ENCODE results near the gene PIGM. TPM values are rescaled to one million over a fixed set of nuclear protein-coding genes. Genes with fewer than 3 reads are reported as not detected.

The PIGM gene
- total and polyA plus RNA-seq, 12 donors, result 3.0 to 9.4 (median 7.3) TPM

DNA sequence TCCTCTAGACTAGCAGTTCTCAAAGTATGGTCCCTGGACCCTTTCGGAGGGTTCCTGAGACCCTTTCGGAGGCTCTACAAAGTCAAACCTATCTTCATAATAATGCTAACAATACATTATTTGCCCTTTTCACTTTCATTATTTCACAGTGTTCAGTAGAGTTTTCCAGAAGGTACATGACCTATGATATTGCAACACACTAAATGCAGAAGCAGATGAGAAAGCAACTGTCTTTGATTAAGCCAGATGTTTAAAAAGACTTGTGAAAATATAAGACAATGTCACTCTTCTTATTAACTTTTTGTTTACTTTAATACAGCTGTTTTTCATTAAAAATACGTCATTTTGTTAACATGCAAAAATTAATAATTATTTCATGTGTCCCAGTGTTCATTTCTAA, 32.4 kb upstream of the PIGM start:
- no peak overlapping the region for H3K27ac ChIP-seq
- TF ChIP-seq POLR2A (IDR thresholded peaks at IDR 0.05), result no peak
- TF ChIP-seq, protein P1, sequence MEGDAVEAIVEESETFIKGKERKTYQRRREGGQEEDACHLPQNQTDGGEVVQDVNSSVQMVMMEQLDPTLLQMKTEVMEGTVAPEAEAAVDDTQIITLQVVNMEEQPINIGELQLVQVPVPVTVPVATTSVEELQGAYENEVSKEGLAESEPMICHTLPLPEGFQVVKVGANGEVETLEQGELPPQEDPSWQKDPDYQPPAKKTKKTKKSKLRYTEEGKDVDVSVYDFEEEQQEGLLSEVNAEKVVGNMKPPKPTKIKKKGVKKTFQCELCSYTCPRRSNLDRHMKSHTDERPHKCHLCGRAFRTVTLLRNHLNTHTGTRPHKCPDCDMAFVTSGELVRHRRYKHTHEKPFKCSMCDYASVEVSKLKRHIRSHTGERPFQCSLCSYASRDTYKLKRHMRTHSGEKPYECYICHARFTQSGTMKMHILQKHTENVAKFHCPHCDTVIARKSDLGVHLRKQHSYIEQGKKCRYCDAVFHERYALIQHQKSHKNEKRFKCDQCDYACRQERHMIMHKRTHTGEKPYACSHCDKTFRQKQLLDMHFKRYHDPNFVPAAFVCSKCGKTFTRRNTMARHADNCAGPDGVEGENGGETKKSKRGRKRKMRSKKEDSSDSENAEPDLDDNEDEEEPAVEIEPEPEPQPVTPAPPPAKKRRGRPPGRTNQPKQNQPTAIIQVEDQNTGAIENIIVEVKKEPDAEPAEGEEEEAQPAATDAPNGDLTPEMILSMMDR (IDR thresholded peaks at IDR 0.05), result no peak
- H3K27me3 ChIP-seq, result peaks cover 9% of the 10 kb centered on the region
- H3K4me3 ChIP-seq, result no peak overlapping the region
- WGBS, 4 donors, result 80 to 88% (median 85%) methylated on average over 3 of the region's 3 CpGs
- H3K36me3 ChIP-seq (replicated peaks in 1 of 2), result no peaks in the 10 kb centered on the region
- DNase-seq, result no peak
- intact Hi-C loops (cut with DNase I), result no loop called here
- no peaks in the 10 kb centered on the region for H3K4me1 ChIP-seq (replicated peaks in 1 of 2)
- no peaks in the 10 kb centered on the region for H3K9me3 ChIP-seq (replicated peaks in 1 of 3)

DNA sequence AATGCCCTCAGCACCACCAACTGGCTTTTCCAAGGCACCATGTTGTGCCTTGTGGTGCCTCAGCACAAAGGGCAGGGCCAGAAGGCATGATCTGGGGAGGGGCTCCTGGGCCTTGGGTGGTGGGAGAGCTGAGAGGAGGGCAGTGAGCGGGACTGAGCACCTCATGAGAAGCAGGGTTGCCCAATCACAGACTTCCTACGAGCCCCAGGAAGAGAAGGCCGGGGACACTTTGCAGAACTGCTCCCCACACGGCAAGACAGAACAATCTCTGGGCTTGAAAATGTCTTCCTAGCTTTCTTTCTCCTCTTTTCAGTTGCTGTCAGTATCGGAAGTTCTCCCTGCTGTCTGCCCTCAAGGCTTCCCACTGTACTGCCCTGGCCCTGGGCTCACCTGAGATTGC, 31.4 kb upstream of the PIGM start:
- intact Hi-C loops (cut with DNase I), result no loop called here
- 79 to 100% (median 89%) methylated on average over 1 to 5 of the region's 5 CpGs for WGBS, 4 donors
- no peaks in the 10 kb centered on the region for H3K4me1 ChIP-seq (replicated peaks in 1 of 2)

DNA sequence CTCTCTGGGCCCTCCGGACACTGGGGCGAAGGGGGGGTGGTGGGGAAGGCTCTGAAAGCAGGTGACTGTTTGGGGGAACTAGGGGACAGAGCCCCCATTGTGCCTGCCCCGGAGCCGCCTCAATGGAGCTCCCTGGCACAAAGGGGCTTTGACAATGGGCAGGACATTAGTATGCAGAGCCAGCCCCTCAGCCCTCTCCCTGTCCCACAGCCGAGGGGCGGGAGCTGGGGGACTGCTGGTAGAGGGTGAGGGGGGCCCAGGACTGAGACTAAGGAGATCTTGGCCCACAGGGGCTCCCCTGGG, 30.4 kb upstream of the PIGM start:
- no peaks in the 10 kb centered on the region for H3K36me3 ChIP-seq (replicated peaks in 1 of 2)
- H3K9me3 ChIP-seq (replicated peaks in 1 of 3), result no peaks in the 10 kb centered on the region
- DNase-seq, result no peak
- H3K4me3 ChIP-seq, result no peak overlapping the region
- no peak overlapping the region for H3K27ac ChIP-seq
- no peak for TF ChIP-seq POLR2A (IDR thresholded peaks at IDR 0.05)
- TF ChIP-seq, protein P1 (IDR thresholded peaks at IDR 0.05), result no peak
- intact Hi-C loops (cut with DNase I), result no loop called here
- peaks cover 9% of the 10 kb centered on the region for H3K27me3 ChIP-seq
- WGBS, 4 donors, result 64 to 79% (median 69%) methylated on average over 5 to 6 of the region's 6 CpGs; no CpG with 5 or more reads in 1 of the 4 donors
- H3K4me1 ChIP-seq (replicated peaks in 1 of 2), result no peaks in the 10 kb centered on the region

More for the DNA sequence above, 31.4 kb upstream of the PIGM start:
- Histone ChIP-seq H3K36me3 (replicated peaks in 1 of 2) (no peaks in the 10 kb centered on the region), H3K9me3 (replicated peaks in 1 of 3) (no peaks in the 10 kb centered on the region), H3K27ac (no peak overlapping the region), H3K27me3 (peaks cover 9% of the 10 kb centered on the region), H3K4me3 (no peak overlapping the region)
- no peak for DNase-seq
- TF ChIP-seq, protein P1 (IDR thresholded peaks at IDR 0.05), result no peak
- no peak for TF ChIP-seq POLR2A (IDR thresholded peaks at IDR 0.05)

DNA sequence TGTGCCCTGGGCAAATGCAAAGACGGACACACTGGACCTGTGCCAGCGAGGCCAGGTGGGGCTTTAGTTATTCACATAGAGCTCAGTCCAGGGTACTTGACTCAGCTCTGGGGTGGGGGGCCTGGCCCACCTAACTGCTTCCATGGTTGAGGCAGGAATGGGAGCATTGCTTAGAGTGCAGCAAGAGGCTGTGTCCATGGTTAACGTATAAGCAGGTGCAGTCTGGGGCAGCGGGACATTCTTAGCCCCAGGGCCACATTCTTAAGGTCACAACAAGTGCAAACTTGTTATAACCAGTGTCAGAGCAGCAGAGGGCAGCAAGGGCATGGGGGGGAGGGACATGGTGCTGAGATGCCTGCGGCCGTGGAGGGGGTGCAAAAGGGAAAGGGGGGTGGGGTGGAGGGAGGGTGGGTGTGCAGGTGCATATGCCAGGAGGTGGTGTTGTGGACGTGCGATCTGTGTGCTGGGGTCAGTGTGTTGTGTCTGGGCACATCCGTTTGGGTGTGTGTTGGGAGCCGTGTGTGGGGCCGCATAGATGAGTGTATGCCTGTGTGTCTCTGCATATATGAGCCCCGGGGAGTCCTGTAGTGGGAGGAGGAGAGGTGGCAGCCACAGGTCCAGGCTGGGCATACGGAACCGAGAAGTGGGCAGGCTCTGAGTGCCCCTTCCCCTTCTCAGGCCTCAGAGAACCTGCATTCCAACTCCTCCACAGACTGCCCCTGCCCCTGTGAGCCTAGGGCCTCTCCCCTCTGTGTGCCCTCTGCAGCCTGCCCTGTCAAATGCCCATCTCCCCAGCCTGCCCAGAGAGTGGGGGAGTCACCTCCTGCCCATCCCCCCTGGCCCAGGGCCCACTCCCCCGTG, 29.8 kb upstream of the PIGM start:
- intact Hi-C loops (cut with DNase I), result no loop called here
- Histone ChIP-seq H3K4me1 (replicated peaks in 1 of 2) (no peaks in the 10 kb centered on the region), H3K9me3 (replicated peaks in 1 of 3) (no peaks in the 10 kb centered on the region), H3K4me3 (no peak overlapping the region), H3K36me3 (replicated peaks in 1 of 2) (no peaks in the 10 kb centered on the region), H3K27me3 (peaks cover 9% of the 10 kb centered on the region), H3K27ac (no peak overlapping the region)
- no peak for DNase-seq
- TF ChIP-seq, protein P1 (IDR thresholded peaks at IDR 0.05), result no peak
- WGBS, 4 donors, result 44 to 63% (median 61%) methylated on average over 7 to 15 of the region's 15 CpGs
